Measurements from ENCODE around the gene ARHGDIG. TPM values are rescaled to one million over a fixed set of nuclear protein-coding genes. Genes with fewer than 3 reads are reported as not detected.

Gene ARHGDIG
- total RNA-seq, 1 experiment from 2014 or later = 0.41 TPM

DNA sequence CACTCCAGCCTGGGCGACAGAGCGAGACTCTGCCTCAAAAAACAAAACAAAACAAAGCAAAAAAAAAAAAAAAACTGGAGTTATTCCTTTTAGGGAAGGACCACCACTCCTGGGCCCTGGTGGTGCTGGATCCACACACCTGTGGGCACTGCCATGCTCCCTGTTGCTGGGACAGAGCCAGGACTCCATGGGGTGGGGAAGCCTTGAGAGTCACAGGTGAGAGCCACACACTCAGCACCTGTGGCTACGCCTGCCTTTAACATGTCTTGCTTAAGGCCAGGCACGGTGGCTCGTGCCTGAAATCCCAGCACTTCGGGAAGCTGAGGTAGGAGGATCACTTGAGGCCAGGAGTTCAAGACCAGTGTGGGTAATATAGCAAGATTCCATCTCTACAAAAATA lies 20.8 kb downstream of the ARHGDIG start:
- Histone ChIP-seq H3K27me3 (replicated peaks; ENCODE audit: insufficient read depth, low read depth, low read length, poor library complexity) (no peaks in the 10 kb centered on the region), H3K4me1 (ENCODE audit: insufficient read depth, low read length, poor library complexity, severe bottlenecking) (no peaks in the 10 kb centered on the region), H3K27ac (ENCODE audit: low read depth, low read length, poor library complexity, severe bottlenecking) (no peak overlapping the region), H3K36me3 (ENCODE audit: insufficient read depth, low read length, poor library complexity, severe bottlenecking) (no peaks in the 10 kb centered on the region), H3K9me3 (ENCODE audit: low read depth, low read length, poor library complexity, severe bottlenecking) (no peaks in the 10 kb centered on the region), H3K4me3 (ENCODE audit: low read depth, low read length, poor library complexity, severe bottlenecking) (no peak overlapping the region)
- no TSS peak for BruUV-seq (replicated peaks)
- intact Hi-C loops (cut with micrococcal nuclease; ENCODE audit: unreplicated experiment) = no loop called here
- ChIA-PET POLR2A (ENCODE audit: low non-redundant PET) (no interaction called here), CTCF (no interaction called here)
- no peak for DNase-seq (ENCODE audit: low spot score)
- TF ChIP-seq, protein P1, sequence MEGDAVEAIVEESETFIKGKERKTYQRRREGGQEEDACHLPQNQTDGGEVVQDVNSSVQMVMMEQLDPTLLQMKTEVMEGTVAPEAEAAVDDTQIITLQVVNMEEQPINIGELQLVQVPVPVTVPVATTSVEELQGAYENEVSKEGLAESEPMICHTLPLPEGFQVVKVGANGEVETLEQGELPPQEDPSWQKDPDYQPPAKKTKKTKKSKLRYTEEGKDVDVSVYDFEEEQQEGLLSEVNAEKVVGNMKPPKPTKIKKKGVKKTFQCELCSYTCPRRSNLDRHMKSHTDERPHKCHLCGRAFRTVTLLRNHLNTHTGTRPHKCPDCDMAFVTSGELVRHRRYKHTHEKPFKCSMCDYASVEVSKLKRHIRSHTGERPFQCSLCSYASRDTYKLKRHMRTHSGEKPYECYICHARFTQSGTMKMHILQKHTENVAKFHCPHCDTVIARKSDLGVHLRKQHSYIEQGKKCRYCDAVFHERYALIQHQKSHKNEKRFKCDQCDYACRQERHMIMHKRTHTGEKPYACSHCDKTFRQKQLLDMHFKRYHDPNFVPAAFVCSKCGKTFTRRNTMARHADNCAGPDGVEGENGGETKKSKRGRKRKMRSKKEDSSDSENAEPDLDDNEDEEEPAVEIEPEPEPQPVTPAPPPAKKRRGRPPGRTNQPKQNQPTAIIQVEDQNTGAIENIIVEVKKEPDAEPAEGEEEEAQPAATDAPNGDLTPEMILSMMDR (conservative IDR thresholded peaks at IDR 0.05; ENCODE audit: low read depth, low read length) = no peak
- no peak for TF ChIP-seq EZH2 (IDR thresholded peaks at IDR 0.05; ENCODE audit: borderline replicate concordance, low read depth, low read length, poor library complexity, severe bottlenecking)

DNA sequence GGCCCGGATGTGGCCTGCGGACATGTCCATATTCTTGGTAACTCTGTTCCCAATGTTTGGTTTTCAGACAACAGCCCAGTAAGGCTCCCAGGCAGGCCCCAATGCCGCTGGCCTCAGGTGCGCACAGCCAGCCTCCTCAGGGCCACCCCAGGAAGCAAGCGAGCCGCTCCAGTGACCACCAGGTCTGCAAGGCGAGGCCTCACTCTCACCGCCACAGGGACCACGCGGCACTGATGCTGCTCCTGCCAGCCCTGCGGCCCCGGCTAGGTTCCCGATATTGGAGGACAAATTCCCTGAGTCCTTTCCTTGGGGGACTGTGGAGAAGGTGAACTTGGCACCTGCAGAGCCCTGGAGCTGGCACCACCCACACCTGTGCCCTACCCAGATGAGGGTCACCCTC lies 21.6 kb downstream of the ARHGDIG start:
- intact Hi-C loops (cut with micrococcal nuclease; ENCODE audit: unreplicated experiment) = no loop called here
- BruUV-seq (replicated peaks) = no TSS peak
- Histone ChIP-seq H3K27me3 (replicated peaks; ENCODE audit: insufficient read depth, low read depth, low read length, poor library complexity) (no peaks in the 10 kb centered on the region), H3K9me3 (ENCODE audit: low read depth, low read length, poor library complexity, severe bottlenecking) (no peaks in the 10 kb centered on the region), H3K27ac (ENCODE audit: low read depth, low read length, poor library complexity, severe bottlenecking) (no peak overlapping the region), H3K4me3 (ENCODE audit: low read depth, low read length, poor library complexity, severe bottlenecking) (no peak overlapping the region), H3K36me3 (ENCODE audit: insufficient read depth, low read length, poor library complexity, severe bottlenecking) (no peaks in the 10 kb centered on the region), H3K4me1 (ENCODE audit: insufficient read depth, low read length, poor library complexity, severe bottlenecking) (no peaks in the 10 kb centered on the region)
- no peak for DNase-seq (ENCODE audit: low spot score)
- POLR2A ChIA-PET (ENCODE audit: low non-redundant PET) = no interaction called here
- CTCF ChIA-PET = no interaction called here
- TF ChIP-seq, protein P1 (conservative IDR thresholded peaks at IDR 0.05; ENCODE audit: low read depth, low read length) = no peak
- no peak for TF ChIP-seq EZH2 (IDR thresholded peaks at IDR 0.05; ENCODE audit: borderline replicate concordance, low read depth, low read length, poor library complexity, severe bottlenecking)

DNA sequence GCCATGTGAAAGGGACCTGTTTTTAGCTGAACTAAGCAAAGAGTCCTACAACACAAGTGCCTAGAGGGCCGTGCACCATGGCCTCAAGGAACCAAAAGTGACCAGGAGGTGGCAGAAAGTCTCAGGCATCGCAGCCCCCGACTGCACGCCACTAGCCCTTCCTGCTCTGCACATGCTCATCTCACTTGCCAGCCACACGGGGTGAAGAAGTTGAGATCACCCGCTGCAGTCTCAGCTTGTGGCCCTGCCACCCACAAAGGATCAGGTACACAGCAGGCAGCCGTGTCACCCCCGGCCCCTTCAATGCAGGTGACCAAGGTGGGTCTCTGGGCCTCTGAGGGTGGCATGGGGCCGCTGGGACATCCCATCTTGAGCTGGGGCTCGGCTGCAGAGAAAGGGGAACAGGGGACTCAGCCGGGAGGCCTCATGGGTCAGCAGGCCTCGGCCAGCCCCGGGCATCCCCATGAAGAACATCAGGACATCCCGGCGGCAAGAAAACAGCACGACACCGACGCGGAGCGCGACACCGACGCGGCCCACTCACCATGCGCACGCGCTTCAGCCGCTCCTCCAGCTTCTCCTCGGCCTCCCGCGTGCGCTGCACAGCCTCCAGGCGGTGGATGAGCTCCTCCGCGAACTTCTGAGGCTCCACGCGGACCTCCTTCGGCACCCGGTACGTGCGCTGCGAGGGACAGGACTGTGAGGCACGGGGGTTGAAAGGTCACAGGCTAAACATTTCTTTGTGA lies 23.5 kb downstream of the ARHGDIG start:
- DNase-seq (ENCODE audit: low spot score) = no peak
- Histone ChIP-seq H3K9me3 (ENCODE audit: low read depth, low read length, poor library complexity, severe bottlenecking) (no peaks in the 10 kb centered on the region), H3K27me3 (replicated peaks; ENCODE audit: insufficient read depth, low read depth, low read length, poor library complexity) (no peaks in the 10 kb centered on the region), H3K4me3 (ENCODE audit: low read depth, low read length, poor library complexity, severe bottlenecking) (no peak overlapping the region), H3K4me1 (ENCODE audit: insufficient read depth, low read length, poor library complexity, severe bottlenecking) (no peaks in the 10 kb centered on the region), H3K27ac (ENCODE audit: low read depth, low read length, poor library complexity, severe bottlenecking) (no peak overlapping the region), H3K36me3 (ENCODE audit: insufficient read depth, low read length, poor library complexity, severe bottlenecking) (peaks cover 10% of the 10 kb centered on the region)
- BruUV-seq (replicated peaks) = no TSS peak
- ChIA-PET POLR2A (ENCODE audit: low non-redundant PET) (no interaction called here), CTCF (no interaction called here)
- no peak for TF ChIP-seq EZH2 (IDR thresholded peaks at IDR 0.05; ENCODE audit: borderline replicate concordance, low read depth, low read length, poor library complexity, severe bottlenecking)
- TF ChIP-seq, protein P1 (conservative IDR thresholded peaks at IDR 0.05; ENCODE audit: low read depth, low read length) = no peak
- intact Hi-C loops (cut with micrococcal nuclease; ENCODE audit: unreplicated experiment) = no loop called here

All from A673 (cell line).